ENCODE results near the gene MOCS1.

MOCS1 gene

GRCh38 chr6:39947611-39948068 is 13.4 kb upstream of the MOCS1 start:
- DNase-seq = no peak

DNA sequence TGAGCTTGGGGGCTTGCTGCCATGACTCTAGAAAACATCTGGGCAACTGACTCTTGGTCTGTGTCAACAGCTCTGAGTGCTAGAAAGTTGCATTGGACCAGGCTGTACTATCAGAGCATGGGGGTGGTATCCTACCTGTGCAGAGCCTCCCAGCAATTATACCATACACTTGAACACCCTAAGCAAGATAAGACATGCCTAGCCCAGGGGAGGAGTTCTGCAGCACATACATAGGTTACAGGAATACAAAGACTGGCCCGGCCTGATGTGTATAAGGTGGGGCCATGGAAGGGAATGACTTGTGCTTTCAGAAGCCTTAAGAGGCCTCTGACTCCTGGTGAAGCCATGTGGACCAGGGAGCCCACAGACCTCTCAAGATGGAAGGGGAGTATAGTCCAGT is 11.4 kb upstream of the MOCS1 start:
- no peak for DNase-seq

GRCh38 chr6:39942903-39943580 is 8.8 kb upstream of the MOCS1 start:
- DNase-seq = no peak

- no peak for DNase-seq
These were observed 7.6 kb upstream of the MOCS1 start for GRCh38 chr6:39941820-39942219.

GRCh38 chr6:39941138-39941537 is 6.9 kb upstream of the MOCS1 start:
- no peak for DNase-seq

DNA sequence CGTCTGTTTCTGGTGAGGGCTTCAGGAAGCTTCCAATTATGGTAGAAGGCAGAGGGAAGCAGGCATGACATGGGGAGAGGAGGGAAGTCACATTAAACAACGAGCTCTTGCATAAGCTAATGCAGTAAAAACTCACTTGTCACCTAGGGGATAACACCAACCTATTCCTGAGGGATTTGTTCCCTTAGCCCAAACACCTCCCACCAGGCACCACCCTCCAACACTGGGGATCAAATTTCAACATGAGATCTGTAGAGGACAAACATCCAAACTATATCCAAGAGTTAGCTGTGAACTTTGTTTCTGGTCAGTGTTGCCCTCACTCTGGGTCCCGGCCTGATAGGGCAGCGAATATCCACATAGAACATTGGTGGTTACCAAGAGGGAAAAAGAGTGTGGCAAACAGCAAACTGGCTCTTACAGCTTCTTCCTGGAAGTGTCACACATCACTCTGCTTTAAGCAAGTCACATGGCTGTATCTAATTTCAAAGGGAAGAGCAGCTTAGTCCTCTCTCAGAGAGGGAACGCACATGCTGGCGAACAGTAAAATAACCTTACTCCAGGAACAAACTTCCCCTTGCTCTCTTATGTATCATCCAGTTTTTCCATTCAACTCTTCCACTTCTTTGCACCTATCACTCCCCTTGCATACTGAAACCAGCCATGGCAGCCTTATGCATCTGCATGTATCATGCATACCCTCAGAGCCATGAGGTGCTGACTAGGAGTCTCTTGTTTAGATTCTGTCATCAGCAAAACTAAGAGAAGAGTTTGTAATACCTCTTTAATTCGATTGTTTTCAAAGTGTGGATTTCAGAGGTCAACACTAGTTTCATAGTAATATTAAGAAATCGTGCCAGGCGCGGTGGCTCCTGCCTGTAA is 4.8 kb upstream of the MOCS1 start:
- no peak for DNase-seq

DNA sequence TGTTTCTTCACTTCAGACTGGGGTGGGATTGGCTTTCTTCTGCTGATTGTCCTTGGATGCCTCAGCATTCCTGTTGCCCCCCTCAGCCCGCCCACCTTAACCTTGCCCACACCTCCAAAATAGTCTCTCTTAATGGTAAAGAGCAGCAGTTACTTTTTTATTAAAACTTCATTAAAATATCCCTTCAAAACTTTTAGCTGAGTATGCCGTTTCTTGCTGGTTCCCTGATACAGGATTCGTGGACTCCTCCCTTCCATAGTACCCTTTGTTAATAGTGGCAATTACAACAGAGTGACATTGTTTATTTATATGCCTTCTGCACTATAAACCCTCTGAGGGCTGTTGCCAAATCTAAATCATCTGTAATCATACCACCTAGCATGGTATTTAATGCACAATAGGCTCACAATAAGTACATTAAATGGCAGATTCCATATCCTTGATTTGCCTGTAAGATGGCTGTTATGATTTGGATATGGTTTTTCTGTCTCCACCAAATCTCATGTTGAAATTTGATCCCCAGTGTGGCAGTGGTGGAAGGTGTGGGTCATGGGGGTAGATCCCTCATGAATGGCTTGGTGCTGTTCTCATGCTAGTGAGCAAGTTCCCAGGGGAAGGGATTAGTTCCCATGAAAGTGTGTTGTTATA is 3.5 kb upstream of the MOCS1 start:
- no peak for DNase-seq

DNA sequence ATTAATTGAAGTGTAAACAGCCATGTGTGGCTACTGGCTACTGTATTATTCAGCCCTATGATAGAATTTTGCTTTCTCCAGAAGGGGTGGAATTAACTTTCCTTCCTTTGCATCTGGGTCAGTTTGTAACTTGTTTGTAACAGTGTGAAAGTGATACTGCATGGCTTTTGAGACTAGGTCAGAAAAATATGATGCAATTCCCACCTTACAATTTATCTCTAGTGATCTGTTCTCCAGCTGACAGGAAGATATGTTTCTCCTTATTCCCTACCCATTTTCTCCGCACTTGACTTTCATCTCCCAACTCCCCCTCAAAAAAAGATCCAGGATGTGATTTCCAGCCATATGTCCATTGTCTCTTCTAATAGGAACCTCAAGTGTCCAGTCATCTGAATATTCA is 2.6 kb upstream of the MOCS1 start:
- DNase-seq = no peak

DNA sequence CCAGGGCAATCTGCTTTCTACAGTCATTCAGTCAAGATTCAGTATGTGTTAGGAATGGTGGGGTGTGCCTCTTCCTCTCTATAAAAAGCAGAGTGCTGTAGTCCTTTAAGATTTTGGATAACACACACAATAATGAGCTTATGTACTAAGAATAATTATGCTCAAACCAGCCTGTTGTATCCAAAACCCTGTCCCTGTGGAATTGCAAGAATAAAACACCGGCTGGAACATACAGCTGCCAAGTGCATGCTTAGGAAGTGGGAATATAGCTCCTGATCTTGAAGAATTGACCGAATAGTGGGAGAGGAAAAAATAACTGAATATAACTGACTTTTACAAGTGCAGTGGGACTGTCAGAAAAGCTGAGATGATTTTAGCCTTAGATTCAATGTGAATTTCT is 979 bp upstream of the MOCS1 start:
- no peak for DNase-seq

DNA sequence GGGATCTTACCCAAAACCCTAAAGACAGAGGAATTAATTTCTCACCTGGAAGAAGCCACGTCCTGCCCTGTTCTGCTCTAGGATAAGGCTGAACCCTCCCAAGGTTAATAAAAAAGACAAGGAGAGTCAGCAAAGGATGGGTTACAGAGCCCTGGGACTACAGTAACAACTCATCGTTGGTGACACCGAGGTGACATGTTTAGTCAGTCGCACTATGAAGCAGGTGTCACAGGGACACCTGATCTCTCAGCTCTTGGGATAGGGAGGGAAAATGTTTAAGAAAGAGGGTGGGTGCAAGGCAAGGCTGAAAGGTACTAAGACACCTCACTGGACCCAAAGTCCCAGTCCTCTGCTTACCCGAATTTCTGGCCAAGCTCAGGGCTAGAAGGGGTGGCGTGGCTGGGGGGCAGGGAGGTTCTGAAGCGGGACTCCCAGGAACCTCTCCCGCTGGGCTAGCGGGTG is 562 bp downstream of the MOCS1 start:
- no peak for DNase-seq

DNA sequence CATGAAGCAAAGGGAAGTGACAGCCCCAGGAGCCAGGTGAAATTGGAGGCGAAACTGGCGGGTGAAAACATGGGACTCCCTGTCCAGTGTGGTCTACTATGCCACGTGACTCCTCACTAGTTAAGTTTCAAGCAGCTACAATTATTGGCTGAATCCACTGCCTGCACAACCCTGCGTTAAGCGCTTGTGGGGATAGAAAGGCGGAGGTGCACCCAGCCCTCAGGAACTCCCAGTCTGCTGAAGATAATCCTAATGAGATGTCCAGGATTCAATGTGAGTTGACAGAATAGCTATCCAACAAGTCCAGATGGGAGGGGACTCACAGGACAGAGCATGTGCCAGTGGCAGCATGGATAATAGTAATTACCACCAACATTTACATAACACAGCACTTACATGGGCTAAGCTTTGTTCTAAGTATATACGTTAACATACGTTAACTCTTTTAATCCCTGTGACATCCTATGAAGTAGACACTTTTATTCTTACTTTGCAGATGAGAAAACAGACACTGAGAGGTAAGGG is 1.8 kb downstream of the MOCS1 start:
- DNase-seq = no peak

DNA sequence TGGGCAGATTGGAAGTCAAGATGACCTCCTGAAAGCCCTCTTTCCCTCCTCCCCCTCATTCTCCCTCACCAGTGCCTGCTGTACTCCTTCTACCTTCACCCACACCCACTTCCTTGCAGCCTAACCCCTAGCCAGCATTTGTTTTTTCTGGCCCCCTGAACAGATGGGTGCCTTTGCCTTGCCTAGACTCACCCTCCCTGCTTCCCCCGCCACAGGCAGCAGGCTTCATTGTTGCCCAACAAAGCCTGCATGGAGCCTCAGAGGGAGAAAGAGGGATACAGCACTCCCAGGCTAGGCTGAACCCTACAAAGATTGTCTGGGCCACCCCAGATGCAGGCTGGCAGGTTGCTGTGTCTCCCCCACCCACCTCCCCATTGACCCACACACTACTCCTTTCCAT is 2.7 kb downstream of the MOCS1 start:
- DNase-seq = no peak

- DNase-seq = no peak
These were observed 3.7 kb downstream of the MOCS1 start for GRCh38 chr6:39930540-39930939.

- DNase-seq = no peak
These were observed 4.4 kb downstream of the MOCS1 start for GRCh38 chr6:39929733-39930461.

DNA sequence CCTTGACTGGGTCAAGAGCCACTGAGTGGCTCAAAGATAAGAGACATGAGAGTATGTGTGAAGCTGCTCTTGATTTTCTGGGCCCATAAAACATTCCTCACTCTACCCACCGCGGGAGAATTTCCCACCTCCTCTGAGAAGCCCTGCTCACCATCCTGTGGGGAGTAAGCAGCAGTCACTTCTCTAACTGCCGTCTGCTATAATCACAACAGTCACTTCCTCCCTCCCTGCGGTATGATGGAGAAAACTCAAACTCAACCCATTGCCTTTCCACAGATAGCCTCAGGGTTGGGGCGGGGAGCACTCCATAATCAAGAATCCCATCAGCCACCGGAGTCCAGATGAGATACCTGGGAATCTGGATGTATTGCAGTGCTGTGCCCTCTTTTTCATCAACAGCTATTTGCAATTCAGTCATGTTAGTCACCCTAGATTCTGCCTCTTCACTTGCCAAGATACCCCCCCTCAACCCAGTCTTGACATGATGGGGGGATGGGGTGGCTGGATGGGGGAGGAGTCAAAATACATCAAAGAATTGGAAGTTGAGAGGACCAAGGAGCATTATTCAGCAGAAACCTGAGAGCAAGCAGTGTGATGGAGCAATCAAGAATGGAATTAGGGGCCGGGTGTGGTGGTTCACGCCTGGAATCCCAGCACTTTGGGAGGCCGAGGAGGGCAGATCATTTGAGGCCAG is 5.1 kb downstream of the MOCS1 start:
- no peak for DNase-seq

DNA sequence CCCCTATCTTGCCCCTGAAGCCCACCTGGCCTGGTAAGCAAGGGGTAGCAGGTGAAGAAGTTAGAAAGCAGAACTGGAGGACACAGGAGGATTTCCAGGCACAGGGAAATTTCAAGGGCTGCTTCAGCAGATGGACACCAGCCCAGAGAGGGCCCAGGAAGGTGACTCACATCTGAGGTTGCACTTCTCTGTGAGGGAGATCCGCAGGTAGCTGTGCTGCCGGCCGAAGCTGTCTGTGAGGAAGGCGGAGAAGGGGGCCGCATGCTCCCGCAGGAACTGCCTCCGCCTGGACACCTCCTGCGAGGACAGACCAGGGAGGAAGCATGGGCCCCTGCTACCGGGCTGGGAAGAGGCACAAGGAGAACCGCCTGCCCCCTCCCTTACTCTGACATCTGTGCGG is 7.1 kb downstream of the MOCS1 start:
- peak; percentile 55 for DNase-seq

DNA sequence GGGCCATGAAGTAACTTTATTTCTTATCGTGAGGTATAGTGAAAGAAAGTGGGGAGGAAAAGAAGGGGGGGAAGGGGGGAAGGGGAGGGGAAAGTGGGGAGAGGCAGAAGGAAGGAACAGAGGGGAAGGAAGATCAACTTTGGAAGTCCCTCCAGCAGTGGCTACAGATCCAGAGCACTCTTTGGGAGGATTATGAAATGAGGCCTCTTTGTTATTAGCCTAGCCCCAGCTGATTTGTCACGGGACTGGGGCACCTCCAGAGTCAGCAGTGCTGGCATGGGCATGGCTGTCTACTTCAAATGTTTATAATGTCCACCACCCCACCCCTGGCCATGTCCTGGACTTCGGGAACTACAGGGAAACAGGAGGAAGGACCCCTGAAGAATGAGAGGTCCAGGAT is 7.6 kb downstream of the MOCS1 start:
- no peak for DNase-seq

DNA sequence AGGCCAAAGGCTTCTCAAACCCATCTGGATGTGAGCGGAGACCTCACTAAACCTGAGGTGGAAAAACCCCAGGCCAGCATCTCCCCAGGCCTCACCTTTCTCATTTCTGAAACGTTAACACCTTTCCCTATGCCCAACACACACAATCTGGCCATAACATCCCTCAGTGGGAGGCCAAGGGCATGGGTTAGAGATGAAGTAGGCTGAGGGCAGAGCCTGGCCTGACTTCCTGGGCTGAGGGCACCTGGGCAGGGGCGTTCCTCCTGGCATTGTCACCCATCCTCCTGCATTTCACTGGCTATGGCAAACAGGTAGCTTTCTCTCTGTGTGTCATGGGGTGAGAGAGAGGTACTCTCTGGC is 8.4 kb downstream of the MOCS1 start:
- DNase-seq = no peak

GRCh38 chr6:39925191-39925930 is 8.9 kb downstream of the MOCS1 start:
- no peak for DNase-seq

DNA sequence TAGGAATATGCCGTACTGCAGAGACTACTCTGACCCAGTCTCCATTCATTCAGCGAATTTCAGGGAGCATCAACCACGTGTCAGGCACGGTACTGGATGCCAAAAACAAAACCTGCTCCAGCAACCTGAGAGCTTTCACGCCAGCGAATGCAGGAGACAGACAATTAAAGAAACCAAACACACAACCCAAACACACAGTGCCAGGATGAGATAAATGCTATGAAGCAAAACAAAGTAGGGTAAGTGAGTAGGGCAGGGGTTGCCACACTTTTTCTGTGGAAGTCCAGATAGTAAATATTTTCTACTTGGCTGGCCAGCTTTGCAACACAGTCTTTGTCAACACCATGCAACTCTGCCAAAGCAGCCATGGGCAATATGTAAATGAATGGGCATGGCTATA is 10.0 kb downstream of the MOCS1 start:
- DNase-seq = no peak

DNA sequence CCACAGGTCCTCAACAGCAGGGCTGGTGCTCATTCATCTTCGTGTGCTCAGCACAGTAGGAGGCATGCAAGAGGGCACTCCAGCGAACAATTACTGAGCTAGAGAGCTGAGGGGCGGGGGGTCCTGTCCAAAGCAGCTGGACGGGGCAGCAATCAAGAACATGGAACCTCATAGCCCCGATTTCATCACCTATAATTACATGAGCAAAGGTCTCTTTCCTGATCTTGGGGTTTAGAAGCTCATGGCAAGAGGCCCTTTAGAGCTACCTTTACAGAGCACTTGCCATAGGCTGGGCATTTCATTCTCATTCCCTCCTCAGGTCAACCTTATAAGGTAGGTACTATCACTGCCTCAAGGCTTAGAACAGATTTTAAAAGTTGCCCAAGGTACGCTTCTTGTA is 10.4 kb downstream of the MOCS1 start:
- no peak for DNase-seq

DNA sequence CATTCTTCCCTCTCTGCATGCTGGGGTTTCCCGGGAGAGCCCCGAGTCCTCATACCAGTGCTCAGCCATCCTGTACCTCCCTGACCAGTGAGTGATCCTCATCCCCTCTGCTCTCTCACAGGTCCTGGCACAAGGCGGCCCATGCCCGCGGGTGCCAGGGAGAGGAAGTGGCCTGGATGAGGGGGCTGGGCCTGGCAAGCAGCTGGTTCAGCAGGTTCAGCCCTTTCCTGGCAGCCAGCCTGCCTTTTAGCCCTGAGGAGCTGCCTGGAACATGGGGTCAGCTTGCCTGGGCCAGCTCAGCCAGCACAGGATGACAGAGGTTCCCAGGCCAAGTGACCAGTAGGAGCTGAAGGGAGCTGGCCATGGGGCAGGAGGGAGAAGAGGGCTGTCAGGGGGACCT is 10.9 kb downstream of the MOCS1 start:
- no peak for DNase-seq
